Progenitor cell of endocrine pancreas (in vitro differentiated cells): ENCODE results near the gene SUSD4. TPM values are rescaled to one million over a fixed set of nuclear protein-coding genes. Genes with fewer than 3 reads are reported as not detected.

ENCODE experiments used
- DNase-seq: peaks from one replicate; pipeline ENCODE4 v3.0.0; 2021; ENCODE audit warnings: low spot score; ENCODE audit not compliant: unreplicated experiment
- H3K27ac Mint-ChIP-seq: 2 replicates; pipeline ENCODE4 v1.8.0; 2021; ENCODE audit warnings: mild to moderate bottlenecking, moderate library complexity, mixed read lengths
- H3K27me3 Mint-ChIP-seq: 2 replicates; pipeline ENCODE4 v1.8.0; 2021; ENCODE audit warnings: mixed read lengths
- H3K36me3 Mint-ChIP-seq: 2 replicates; pipeline ENCODE4 v1.8.0; 2022; ENCODE audit warnings: mixed read lengths; ENCODE audit not compliant: insufficient read depth
- H3K4me1 Mint-ChIP-seq: 2 replicates; pipeline ENCODE4 v1.8.0; 2021; ENCODE audit warnings: low read depth, mixed read lengths
- H3K4me3 Mint-ChIP-seq: 2 replicates; pipeline ENCODE4 v1.8.0; 2021; ENCODE audit warnings: low read depth, mild to moderate bottlenecking, moderate library complexity, mixed read lengths
- H3K9me3 Mint-ChIP-seq: 2 replicates; pipeline ENCODE4 v1.8.0; 2021; ENCODE audit warnings: low read depth, mixed read lengths
- total RNA-seq: library from RNA; stranded (reverse); gene quantifications from 2 replicates; pipeline ENCODE4 v1.2.1, GENCODE V29; 2021
- TF ChIP-seq, protein P1 (sequence below): fragments of 200-600 bp; sonication (generic); IDR thresholded peaks from one replicate; pipeline ENCODE4 v1.5.0; 2021; ENCODE audit warnings: antibody characterized with exemption, mild to moderate bottlenecking; ENCODE audit not compliant: unreplicated experiment

SUSD4 gene
- total RNA-seq, 1 donor from 2014 or later: 6.0 TPM

DNA sequence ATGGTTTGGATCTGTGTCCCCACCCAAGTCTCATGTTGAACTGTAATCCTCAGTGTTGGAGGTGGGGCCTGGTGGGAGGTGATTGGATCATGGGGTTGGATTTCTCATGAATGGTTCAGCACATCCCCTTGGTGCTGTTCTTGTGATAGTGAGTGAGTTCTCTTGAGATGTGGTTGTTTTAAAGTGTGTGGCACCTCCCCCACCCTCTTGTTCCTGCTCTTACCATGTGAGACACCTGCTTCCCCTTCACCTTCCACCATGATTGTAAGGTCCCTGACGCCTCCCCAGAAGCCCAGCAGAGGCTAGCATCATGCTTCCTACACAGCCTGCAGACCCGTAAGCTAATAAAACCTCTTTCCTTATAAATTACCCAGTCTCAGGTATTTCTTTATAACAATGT lies 55.8 kb downstream of the SUSD4 start:
- Mint-ChIP-seq H3K9me3 (peaks cover 3% of the 10 kb centered on the region), H3K27ac (no peak overlapping the region), H3K4me1 (no peaks in the 10 kb centered on the region)

GRCh38 chr1:223307544-223307943 lies 56.4 kb downstream of the SUSD4 start:
- no peak for DNase-seq
- H3K27me3 Mint-ChIP-seq: no peaks in the 10 kb centered on the region
- no peak overlapping the region for H3K27ac Mint-ChIP-seq
- no peaks in the 10 kb centered on the region for H3K36me3 Mint-ChIP-seq
- no peaks in the 10 kb centered on the region for H3K4me1 Mint-ChIP-seq
- no peak overlapping the region for H3K4me3 Mint-ChIP-seq
- peaks cover 4% of the 10 kb centered on the region for H3K9me3 Mint-ChIP-seq
- TF ChIP-seq, protein P1, sequence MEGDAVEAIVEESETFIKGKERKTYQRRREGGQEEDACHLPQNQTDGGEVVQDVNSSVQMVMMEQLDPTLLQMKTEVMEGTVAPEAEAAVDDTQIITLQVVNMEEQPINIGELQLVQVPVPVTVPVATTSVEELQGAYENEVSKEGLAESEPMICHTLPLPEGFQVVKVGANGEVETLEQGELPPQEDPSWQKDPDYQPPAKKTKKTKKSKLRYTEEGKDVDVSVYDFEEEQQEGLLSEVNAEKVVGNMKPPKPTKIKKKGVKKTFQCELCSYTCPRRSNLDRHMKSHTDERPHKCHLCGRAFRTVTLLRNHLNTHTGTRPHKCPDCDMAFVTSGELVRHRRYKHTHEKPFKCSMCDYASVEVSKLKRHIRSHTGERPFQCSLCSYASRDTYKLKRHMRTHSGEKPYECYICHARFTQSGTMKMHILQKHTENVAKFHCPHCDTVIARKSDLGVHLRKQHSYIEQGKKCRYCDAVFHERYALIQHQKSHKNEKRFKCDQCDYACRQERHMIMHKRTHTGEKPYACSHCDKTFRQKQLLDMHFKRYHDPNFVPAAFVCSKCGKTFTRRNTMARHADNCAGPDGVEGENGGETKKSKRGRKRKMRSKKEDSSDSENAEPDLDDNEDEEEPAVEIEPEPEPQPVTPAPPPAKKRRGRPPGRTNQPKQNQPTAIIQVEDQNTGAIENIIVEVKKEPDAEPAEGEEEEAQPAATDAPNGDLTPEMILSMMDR: no peak

More for the DNA sequence above, 55.8 kb downstream of the SUSD4 start:
- DNase-seq: no peak
- no peaks in the 10 kb centered on the region for H3K27me3 Mint-ChIP-seq
- TF ChIP-seq, protein P1: no peak
- H3K4me3 Mint-ChIP-seq: no peak overlapping the region
- no peaks in the 10 kb centered on the region for H3K36me3 Mint-ChIP-seq

GRCh38 chr1:223304931-223305330 lies 59.0 kb downstream of the SUSD4 start:
- H3K27me3 Mint-ChIP-seq: peaks cover 2% of the 10 kb centered on the region
- no peak overlapping the region for H3K27ac Mint-ChIP-seq
- TF ChIP-seq, protein P1: no peak
- no peak overlapping the region for H3K4me3 Mint-ChIP-seq
- H3K4me1 Mint-ChIP-seq: no peaks in the 10 kb centered on the region
- H3K36me3 Mint-ChIP-seq: no peaks in the 10 kb centered on the region
- H3K9me3 Mint-ChIP-seq: peaks cover 6% of the 10 kb centered on the region
- DNase-seq: no peak

DNA sequence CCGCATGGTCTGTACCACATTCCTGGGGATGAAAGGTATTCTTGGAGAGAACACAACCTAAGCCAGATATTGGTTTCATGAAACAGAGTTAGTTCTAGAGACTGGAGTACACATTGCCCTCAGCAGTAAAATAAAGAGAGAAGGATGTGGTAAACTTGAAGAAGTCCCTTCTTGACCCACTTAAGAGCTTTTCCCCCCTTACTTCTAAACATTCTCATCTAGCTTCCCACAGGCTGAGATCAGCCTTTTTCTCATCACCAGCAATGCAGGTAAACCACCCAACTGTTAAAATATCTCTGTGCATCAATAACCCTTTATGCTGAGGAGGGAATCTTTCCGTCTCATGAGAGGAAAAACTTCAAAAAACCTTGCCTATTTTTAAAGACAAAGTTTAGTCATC lies 62.6 kb downstream of the SUSD4 start:
- Mint-ChIP-seq H3K4me3 (no peak overlapping the region), H3K4me1 (no peaks in the 10 kb centered on the region), H3K27me3 (peaks cover 11% of the 10 kb centered on the region), H3K9me3 (peaks cover 6% of the 10 kb centered on the region), H3K27ac (no peak overlapping the region), H3K36me3 (no peaks in the 10 kb centered on the region)
- no peak for DNase-seq
- TF ChIP-seq, protein P1: no peak

DNA sequence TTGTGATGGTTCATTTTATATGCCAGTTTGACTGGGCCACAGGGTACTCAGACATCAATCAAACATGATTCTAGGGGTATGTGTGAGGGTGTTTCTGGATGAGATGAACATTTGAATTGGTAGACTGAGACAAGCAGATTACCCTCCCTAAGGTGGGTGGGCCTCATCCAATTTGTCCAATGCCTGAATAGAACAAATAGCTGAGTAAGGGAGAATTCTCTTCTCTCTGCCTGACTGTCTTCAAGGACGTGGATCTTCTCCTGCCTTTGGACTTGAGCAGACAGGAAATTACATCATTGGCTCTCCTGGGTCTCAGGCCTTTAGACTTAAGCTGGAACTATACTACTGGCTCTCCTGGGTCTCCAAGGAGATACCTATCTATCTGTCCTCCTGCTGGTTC lies 64.4 kb downstream of the SUSD4 start:
- Mint-ChIP-seq H3K27ac (no peak overlapping the region), H3K27me3 (peaks cover 11% of the 10 kb centered on the region), H3K36me3 (no peaks in the 10 kb centered on the region), H3K4me3 (no peak overlapping the region), H3K4me1 (no peaks in the 10 kb centered on the region), H3K9me3 (peaks cover 6% of the 10 kb centered on the region)
- TF ChIP-seq, protein P1: no peak
- no peak for DNase-seq
